ENCODE results near the gene GOLGA6A.
"Not testable (repeated sequence)": the region's sequence is repeated elsewhere in the genome, so short reads cannot be mapped to it uniquely, and the experiment has no call there.

The GOLGA6A gene

DNA sequence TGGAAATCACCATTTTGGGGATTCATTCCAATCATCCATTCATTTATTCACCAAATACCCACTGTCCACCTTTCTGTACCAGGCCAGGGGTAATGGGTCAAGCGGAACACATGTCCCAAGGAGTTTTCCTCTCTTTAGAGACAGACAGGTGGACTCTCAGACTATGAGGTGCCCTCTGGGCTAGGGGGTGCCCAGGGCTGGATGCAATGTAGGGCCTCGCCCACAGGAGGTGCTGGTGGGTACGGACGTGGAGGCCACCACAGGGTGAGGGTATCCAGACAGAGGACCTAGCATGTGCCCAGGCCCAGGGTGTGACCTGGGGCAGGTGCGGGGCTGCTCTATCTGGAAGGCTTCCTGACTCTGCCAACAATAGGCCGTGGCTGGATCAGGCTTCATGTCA lies 26.3 kb upstream of the GOLGA6A start:
- not testable (repeated sequence) for DNase-seq (ENCODE audit: low read depth in 3 of 3, low spot score in 1 of 3)

DNA sequence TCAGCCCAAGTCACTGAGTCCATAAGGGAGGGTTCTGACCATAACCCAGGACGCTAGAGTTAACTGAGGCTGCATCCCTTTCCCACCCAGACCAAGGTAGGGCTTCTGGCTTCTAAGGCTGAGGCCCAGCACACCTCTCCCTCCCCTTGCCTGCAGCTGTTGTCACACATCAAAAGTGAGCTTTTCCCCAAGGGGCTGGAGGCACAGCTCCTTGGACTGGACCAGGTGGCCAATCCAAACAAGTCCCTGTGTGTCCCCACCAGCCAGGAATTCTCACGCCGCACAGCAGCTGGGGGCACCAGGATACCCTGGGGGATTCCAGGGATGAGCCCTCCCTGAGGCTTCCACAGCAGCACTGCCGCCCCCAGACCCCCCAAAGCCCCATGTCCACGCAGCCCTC lies 25.8 kb upstream of the GOLGA6A start:
- no peak for DNase-seq (ENCODE audit: low read depth in 3 of 3, low spot score in 1 of 3)

DNA sequence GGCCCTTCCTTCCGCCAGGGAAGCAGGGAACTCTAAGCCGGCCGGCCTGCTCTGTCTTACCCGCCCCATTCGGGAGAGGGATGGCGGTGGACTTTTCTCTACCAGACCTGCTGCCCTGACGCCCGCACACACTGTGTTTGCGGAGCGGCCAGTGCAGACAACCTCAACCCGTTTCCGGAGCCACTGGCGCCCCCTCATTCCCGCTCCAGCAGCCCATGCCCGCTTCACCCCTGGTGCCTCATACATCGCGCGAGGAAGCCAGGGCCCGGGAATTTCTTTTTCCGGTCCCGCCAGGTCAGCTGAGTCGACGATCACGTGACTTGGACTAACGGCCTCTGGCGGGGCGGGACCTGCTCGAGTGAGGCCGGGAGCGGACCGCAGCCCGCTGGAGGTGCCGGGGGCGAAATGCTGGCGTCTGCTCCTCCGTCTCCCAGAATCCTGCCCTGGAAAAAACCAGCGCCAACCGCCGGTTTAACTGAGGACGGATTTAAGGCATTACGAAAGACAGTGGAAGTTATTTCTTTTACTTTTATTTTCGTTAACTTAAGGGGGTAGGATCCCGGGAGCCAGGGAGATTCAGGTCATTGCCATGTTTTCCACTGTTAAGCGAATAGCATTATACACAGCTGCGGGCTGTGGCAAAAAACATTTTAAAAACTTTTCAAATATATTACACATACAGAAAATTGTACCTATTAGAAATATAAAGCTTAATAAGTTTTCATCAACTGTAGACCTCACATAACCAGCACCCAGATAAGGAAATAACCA lies 17.8 kb upstream of the GOLGA6A start:
- DNase-seq (ENCODE audit: low read depth in 3 of 3, low spot score in 1 of 3), result peak; percentile 2 to 60 (median 24)

DNA sequence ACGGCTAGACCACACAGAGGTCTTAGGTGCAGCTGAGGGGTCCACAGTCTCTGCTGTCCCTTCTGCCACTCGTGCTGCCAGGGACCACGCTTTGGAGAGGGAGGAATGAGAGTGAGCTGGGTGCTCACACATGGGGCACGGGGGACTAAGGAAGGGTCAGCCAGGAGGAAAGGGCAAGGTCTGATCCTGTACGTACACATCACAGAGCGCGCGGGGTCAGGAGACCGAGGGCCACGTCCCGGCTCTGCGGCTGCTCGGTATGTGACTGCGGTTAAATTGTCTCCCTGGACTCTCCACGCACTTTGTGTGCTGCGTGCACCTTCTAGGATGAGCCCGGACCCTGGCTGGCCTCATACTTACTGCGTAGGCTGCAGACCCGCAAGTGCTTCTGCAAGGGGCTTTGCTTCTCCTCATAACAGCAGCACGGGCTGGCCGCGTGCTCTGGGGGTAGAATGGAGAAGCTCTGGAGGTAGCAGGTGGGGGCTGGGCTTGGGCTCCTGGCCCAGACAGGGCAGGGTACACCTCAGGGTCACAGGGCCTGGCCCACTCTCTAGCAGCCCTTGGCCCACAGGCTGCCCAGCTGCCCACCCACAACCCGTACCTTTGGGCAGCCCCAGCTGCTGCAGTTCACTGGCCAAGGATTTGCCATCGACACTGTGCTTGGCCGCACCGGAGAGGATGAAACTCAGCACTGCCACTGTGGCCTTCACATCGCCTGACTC lies 14.6 kb upstream of the GOLGA6A start:
- not testable (repeated sequence) for DNase-seq (ENCODE audit: low read depth in 3 of 3, low spot score in 1 of 3)

DNA sequence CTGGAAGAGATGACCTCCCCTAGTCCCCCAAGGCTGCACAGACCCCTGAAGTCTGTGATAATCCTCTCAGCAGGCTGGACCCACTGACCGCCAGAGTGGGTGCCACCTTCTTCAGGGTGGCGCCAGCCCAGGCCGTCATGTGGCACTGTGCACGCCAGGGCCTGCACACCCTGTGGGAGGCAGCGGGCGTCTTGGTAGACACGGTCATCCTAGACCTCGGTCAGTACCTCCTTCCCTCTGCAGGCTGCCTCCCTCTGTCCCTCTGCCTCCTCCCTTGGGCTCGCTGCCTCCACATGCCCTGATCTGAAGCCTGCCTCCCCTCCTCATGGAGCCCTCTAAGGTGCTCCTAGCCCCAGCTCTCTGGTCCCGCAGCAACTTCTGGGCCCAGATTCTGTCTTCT lies 13.3 kb upstream of the GOLGA6A start:
- not testable (repeated sequence) for DNase-seq (ENCODE audit: low read depth in 3 of 3, low spot score in 1 of 3)

DNA sequence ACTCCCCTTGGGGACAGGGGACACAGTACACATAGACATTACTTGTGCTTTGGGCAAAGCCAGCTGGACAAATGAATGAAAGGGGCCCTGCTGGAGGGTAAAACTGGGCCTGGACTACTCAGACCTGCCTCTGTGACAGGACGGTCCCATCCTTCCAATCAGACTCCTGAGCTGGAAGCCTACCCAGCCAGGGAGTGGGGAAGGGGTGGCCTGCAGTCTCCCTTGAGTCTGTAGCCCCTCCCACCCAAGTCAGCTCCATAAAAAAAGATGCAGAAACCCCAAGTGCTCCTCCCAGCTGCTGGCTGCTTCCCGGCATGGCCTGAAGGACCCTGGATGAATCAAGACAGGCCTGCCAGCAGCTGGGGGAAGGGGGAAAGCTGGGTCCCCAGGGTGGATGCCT lies 12.2 kb upstream of the GOLGA6A start:
- DNase-seq (ENCODE audit: low read depth in 3 of 3, low spot score in 1 of 3), result not testable (repeated sequence)

DNA sequence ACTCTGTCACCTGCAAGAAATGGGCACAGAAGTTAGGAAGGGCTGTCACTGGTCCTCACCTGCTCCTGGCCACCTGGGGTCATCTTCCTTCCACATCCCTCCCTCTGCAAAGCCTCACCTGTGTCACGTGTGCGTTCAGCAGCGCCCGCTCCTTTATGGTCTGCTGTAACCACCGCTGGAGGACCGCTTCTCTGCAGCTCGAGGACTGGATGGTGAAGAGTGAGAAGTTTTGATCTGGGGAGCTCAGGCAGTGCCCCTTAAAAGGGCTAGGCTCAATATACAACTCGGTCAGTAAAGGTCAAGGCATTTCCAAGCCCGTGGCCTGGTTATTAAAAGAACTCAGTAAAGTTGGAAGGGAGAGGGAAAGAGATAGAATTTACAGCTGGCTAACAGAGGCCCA lies 6.6 kb downstream of the GOLGA6A start:
- not testable (repeated sequence) for DNase-seq (ENCODE audit: low read depth in 3 of 3, low spot score in 1 of 3)

DNA sequence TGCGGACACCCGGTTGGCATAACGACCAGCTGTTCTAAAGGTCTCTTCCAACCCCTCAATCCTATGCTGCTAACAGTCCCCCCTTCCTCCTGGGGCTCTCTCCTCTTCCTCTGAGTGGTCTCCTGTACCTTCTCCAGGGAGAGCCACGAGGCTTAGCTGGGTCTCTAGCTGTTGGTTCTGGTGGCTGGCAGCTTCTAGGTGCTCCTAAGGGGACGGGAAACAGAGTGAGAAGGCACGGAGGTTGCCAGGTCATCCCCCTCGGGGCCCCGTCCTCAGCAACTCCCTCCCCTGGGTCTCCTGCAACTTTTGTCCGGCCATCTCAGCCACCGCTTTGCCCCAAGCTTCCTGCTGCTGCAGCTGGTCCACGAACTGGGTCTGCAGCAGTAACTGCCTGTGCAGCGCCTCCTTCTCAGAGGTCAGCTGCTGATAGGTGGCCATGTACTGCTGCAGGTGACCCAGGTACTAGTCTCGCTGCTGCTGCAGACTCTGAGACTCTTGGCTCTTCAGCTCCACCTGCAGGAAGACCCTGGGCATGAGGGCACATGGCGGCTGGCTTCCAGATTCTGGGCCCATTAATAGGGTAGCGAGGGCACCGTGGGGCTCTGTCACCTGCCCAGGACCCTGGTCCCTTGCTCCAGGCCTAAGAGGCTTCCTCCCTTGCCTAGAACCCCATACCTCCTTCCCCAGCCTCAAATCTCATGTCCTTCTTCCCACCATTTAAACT lies 9.6 kb downstream of the GOLGA6A start:
- not testable (repeated sequence) for DNase-seq (ENCODE audit: low read depth in 3 of 3, low spot score in 1 of 3)

DNA sequence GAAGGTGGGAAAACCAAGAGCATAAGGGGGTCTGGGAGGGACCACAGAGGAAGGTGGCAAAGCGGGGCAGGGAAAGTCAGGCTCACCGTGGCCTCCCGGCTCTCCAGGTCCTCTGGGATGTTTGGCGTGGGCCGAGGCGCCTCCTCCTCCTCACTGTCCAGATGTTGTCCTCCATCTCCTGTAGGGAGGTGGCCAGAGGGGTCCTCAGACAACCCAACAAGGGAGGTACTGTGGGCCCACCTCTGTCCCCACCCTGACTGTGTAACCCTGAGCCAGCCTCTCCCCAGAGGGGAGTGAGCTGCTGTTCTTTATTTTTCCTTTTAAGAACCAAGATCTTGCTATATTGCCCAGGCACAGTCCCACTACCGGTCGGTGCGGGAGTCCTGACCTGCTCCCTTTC lies 10.2 kb downstream of the GOLGA6A start:
- DNase-seq (ENCODE audit: low read depth in 3 of 3, low spot score in 1 of 3), result not testable (repeated sequence)

DNA sequence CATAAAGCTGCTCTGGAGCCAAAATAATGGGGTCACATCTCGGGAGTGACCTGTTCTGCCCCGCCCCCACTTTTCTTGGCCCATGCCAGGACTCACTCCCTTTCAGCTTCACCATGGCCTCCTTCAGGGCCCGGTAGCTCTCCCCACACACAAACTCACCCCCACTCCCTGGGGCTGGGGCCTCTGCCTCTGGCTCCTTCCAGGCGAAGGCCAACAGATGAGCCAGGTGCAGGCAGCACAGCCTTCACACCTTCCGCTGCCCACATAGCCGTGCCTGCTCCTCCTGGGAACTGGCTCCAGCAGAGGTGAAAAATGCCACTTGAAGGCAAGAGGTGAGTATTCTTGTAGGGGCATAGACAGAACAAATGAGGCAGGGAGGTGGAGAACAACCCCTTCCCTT lies 10.7 kb downstream of the GOLGA6A start:
- not testable (repeated sequence) for DNase-seq (ENCODE audit: low read depth in 3 of 3, low spot score in 1 of 3)

DNA sequence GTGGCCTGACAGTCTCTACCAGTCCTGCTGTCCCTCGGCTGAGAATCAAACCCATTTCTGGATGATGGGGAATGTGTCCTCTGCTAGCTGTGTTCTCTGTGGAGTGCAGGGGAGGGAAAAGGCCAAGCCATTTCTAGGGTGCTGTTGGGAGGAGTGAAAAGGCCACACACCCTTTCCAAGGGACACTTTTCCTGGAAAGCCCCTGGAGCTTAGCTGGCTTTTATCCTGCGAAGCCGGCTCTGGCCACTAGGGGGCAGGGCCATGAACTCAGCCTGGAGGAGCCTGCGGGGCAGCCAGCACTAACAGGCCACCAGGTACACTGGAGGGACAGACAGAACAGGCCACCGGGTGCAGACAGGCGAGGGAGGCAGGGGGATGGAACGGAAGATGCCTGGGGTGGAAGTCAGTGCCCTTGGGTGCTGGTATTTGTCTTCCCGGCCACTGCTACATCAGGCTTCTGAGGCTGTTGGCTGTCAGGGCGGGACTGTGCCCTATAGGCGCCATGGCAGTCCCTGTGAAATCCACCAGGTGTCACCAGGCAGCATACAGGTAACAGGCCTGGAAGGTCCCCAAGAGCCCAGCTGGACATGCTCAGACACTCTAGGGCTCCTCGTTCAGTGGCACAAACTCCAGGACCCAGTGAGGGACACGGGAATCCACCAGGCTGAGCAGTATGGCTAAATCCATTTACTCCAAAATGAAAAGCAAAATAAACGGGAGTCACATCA lies 16.5 kb downstream of the GOLGA6A start:
- peak; percentile 11 to 44 (median 15) for DNase-seq (ENCODE audit: low read depth in 3 of 3, low spot score in 1 of 3)

DNA sequence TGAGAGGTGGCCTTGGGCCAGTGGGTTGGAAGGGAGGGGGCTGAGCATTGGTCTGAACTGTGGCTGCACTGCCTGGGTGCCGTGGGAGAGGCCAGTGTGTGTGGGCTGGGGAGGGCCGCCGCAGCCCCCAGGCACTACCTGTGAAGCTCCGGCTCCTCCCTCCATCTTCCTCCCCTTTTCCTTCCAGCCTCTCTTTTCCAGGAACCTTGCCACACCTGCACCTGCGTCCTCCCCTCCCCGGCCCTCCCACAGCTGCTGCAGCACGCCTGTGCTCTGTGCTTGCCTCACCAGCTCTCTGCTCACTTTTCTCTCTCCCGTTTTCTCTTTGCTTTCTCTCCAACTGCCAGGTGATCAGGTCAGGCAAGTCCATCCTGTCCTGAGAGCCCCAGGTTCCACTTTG lies 17.5 kb downstream of the GOLGA6A start:
- not testable (repeated sequence) for DNase-seq (ENCODE audit: low read depth in 3 of 3, low spot score in 1 of 3)

DNA sequence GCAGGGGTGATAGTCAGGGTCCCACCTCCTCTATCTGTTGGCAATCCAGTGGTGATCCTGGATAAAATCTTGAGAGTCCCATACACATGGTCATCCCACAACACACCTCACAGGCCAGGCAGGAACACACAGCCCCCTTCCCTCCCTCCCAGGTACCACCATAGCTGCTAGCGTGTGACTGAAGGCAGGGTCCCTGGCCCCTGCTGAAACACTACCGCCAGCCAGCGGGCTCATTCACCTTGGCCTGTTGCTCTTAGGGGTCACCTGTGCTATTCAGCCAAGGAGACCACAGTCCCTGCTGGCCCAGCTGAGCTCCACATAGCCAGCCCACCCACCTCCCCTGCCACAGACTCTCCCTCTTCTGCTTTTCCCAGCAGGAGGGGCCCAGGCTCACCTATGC lies 18.2 kb downstream of the GOLGA6A start:
- not testable (repeated sequence) for DNase-seq (ENCODE audit: low read depth in 3 of 3, low spot score in 1 of 3)

DNA sequence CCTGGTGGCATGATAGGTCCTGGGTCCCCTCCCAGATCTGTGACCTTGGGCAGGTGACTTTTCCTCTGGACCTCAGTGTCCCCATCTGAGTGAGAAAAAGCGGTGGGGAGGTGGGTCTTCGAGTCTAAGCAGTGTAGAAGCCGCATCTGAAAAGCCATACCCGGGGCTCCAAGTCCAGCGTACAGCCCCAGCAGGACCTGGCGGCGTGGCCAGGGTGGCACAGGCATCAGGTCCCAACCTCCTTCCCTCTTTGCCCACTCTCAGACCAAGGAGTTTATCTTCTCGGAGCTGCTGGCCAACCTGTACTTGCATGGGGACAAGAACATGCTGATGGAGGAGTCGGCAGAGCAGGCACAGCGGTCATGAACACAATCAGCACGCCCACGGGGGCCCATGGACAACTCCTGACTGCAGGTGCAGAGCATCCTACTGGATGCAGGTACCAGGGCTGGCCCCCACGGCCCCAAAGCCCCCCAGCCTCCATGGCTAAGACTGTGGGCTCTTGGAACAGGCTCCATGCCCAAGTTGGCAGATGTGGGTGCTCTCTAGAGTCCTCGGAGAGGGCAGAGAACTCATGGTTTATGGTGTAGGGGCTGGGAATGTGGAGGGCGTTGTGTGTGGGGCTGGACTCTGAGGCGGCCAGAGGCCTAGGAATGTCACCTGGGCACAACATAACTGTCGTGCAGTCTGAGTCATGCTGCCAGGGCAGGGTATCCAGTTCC lies 18.8 kb downstream of the GOLGA6A start:
- DNase-seq (ENCODE audit: low read depth in 3 of 3, low spot score in 1 of 3), result not testable (repeated sequence)

DNA sequence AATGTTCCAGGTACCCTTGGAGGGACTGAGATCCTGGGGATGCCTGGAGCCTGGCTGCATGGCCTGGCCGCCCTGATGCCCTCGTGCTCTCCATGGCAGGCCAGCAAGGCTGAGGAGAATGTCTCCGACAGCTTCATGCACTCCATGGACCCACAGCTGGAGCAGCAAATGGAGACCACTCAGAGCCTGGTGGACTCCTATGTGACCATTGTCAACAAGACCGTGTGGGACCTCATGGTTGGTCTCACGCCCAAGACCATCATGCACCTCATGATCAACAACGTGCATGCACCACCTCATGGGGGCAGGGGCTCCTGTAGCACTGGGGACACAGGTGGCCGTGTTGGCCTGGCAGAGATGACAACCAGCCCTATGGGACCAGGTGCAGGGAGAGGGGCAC lies 19.7 kb downstream of the GOLGA6A start:
- DNase-seq (ENCODE audit: low read depth in 3 of 3, low spot score in 1 of 3), result no peak

DNA sequence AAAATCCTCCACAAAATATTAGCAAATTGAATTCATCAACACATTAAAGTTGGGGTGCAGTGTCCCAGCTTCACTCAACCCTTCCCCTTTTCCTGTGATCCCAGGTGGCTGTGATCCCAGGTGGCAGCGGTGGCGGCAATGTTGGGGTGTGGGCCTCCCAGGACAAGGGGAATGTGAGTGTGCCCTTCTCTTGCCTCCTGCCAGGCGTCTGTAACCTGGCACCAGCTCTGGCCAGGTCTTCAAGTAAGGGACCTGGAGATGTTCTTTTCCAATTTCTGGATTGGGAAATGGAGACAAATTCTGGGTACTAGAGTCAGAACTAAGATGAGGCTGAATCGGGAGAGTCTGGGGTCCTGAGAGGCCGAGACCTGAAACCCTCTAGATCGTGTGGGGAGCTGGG lies 20.1 kb downstream of the GOLGA6A start:
- DNase-seq (ENCODE audit: low read depth in 3 of 3, low spot score in 1 of 3), result no peak

DNA sequence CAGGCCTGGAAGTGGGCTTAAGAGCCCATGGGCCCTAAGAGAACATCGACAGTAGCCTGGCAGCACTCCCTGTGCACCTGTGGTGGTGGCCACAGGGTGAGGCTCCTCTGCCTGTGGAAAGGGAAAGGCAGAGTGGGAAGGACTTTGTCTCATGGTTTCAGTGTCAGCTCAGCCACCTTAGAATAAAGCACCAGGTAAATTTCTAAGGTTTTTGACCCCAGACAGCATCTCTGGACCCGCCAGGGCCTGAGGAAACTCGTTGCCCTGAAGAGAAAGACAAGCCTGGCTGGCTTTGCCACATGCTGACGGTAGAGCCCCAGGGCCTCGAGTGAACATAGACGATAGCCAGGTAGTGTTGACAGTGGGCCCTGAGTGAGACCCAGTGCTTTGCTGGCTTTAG lies 22.1 kb downstream of the GOLGA6A start:
- no peak for DNase-seq (ENCODE audit: low read depth in 3 of 3, low spot score in 1 of 3)

DNA sequence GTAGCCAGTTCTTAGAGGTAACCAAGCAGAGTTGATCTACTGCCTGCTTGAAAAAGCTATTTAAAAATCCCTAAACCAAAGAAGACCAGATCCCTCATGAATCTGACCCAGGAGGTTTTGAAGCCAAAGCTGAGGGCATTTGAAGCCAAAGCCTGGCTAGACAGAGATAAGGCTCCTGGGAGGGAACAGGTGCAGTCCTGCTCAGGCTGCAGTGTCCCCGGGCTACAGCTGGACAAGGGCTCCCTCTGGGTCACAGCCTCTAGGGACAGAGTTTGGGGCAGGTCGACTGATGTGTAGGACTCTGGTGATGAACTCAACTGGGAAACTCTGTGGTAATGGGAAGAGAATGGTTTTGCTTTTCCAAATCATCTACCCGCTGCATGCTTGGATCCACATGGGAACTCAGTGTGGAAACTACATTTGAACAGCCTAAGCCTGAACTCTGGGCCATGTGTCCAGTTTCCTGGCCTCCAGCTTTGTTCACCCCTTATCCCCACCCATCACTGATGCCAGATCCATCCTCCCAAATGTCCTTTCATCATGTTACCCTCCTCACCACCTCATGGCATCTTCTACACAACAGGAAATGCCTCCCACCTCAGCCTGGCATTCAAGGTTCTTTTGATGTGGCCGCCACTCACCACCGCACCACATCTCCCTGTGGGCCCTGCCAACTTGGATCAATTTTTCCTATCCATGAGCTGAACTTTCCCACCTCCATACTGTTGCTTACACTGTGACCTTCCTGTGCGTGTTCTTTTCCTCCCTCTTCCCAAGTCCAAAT lies 23.1 kb downstream of the GOLGA6A start:
- not testable (repeated sequence) for DNase-seq (ENCODE audit: low read depth in 3 of 3, low spot score in 1 of 3)

DNA sequence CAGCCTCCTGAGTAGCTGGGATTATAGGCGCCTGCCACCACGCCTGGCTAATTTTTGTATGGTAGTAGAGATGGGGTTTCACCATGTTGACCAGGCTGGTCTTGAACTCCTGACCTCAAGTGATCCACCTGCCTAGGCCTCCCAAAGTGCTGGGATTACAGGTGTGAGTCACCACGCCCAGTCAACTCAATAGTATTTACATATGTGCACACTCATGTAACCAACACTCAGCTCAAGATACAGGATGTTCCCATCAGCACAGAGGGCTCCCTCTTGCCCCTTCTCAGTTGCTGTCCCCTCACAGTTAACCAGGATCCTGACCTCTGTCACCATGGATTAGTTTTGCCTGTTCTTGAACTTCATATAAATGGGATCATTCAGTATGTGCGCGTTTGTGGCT lies 26.0 kb downstream of the GOLGA6A start:
- DNase-seq (ENCODE audit: low read depth in 3 of 3, low spot score in 1 of 3), result not testable (repeated sequence)

DNA sequence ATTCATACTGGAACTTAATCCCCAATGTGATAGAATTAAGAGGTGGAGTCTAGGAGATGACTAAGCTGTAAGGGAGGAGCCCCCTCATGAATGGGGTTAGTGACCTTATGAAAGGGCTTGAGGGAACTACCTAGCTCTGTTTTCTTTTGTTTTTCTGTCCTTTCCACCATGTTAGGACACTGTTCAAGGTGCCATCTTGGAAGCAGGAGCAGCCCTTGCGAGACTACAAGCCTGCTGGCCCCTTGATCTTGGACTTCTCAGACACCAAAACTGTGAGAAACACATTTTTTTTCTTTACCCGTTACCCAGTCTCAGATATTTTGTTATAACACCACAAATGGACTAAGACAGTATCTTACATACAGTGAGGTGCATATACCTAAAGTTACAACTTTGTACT lies 26.5 kb downstream of the GOLGA6A start:
- no peak for DNase-seq (ENCODE audit: low read depth in 3 of 3, low spot score in 1 of 3)

Data from stimulated activated CD4-positive, alpha-beta T cell treated with anti-CD3 and anti-CD28 coated beads, TNF-alpha, amount 100 ng/mL, for 1 hour (primary cell).